ENCODE results near the gene PTPRN2. TPM values are rescaled to one million over a fixed set of nuclear protein-coding genes. Genes with fewer than 3 reads are reported as not detected.

Gene PTPRN2
- total RNA-seq, 1 donor from 2014 or later = 11.4 TPM

GRCh38 chr7:157799076-157799685 lies 788.4 kb downstream of the PTPRN2 start:
- peaks cover 8% of the 10 kb centered on the region for H3K9me3 Mint-ChIP-seq (ENCODE audit: low read depth)
- no peak overlapping the region for H3K4me3 Mint-ChIP-seq (ENCODE audit: low read depth)
- H3K4me1 Mint-ChIP-seq (ENCODE audit: low read depth) = peaks cover 7% of the 10 kb centered on the region
- no peak for DNase-seq (ENCODE audit: low spot score, unreplicated experiment)
- TF ChIP-seq CTCF (IDR thresholded peaks at IDR 0.05; ENCODE audit: unreplicated experiment) = no peak
- no peak overlapping the region for H3K27ac Mint-ChIP-seq
- H3K27me3 Mint-ChIP-seq = peaks cover 7% of the 10 kb centered on the region
- no peaks in the 10 kb centered on the region for H3K36me3 Mint-ChIP-seq (ENCODE audit: insufficient read depth)

DNA sequence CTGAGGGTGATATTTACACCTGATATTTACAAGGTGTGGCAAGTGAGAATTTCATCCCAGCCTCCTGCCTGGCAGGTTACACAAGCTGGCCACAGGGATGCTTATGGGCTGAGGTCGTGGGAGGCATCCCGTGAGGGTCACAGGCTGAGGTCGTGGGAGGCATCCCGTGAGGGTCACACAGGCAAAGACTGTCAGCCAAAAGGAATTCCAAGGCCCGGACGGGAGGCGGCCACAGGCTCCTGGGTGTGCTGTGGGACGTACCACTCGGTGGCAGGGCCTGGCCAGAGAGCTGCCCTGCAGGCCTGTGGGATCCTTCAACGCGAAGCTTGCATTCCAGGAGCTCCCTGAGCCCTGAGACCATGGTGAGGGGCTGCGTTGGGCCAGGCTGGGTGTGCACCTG lies 790.3 kb downstream of the PTPRN2 start:
- Mint-ChIP-seq H3K4me3 (ENCODE audit: low read depth) (no peak overlapping the region), H3K27ac (no peak overlapping the region), H3K36me3 (ENCODE audit: insufficient read depth) (no peaks in the 10 kb centered on the region), H3K27me3 (peaks cover 16% of the 10 kb centered on the region), H3K9me3 (ENCODE audit: low read depth) (peaks cover 5% of the 10 kb centered on the region), H3K4me1 (ENCODE audit: low read depth) (peaks cover 7% of the 10 kb centered on the region)
- no peak for DNase-seq (ENCODE audit: low spot score, unreplicated experiment)
- no peak for TF ChIP-seq CTCF (IDR thresholded peaks at IDR 0.05; ENCODE audit: unreplicated experiment)

GRCh38 chr7:157796846-157797245 lies 790.8 kb downstream of the PTPRN2 start:
- no peaks in the 10 kb centered on the region for H3K36me3 Mint-ChIP-seq (ENCODE audit: insufficient read depth)
- TF ChIP-seq CTCF (IDR thresholded peaks at IDR 0.05; ENCODE audit: unreplicated experiment) = no peak
- no peak overlapping the region for H3K27ac Mint-ChIP-seq
- H3K4me3 Mint-ChIP-seq (ENCODE audit: low read depth) = no peak overlapping the region
- H3K9me3 Mint-ChIP-seq (ENCODE audit: low read depth) = no peaks in the 10 kb centered on the region
- DNase-seq (ENCODE audit: low spot score, unreplicated experiment) = no peak
- H3K4me1 Mint-ChIP-seq (ENCODE audit: low read depth) = peaks cover 7% of the 10 kb centered on the region
- peaks cover 16% of the 10 kb centered on the region for H3K27me3 Mint-ChIP-seq

DNA sequence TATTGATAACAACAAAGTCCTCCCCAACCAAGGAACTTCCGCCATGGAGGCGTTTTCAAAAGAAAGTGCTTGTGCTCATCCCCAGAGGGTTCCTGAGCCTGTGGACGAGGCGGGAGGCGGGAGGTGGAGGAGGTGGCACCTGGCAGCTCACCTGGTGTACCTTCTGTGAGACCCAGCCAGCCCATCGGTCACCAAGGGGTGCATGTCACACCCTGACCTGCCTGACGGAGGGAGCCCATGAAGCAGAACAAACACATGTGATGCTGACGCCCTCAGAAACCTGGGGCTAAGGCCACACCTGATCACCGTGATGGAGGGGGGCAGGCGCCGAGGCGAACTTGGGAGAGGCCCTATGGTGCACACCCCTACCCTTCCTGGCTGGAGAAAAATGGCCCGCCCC lies 792.0 kb downstream of the PTPRN2 start:
- peaks cover 16% of the 10 kb centered on the region for H3K27me3 Mint-ChIP-seq
- H3K4me1 Mint-ChIP-seq (ENCODE audit: low read depth) = peaks cover 7% of the 10 kb centered on the region
- DNase-seq (ENCODE audit: low spot score, unreplicated experiment) = no peak
- no peaks in the 10 kb centered on the region for H3K9me3 Mint-ChIP-seq (ENCODE audit: low read depth)
- H3K4me3 Mint-ChIP-seq (ENCODE audit: low read depth) = no peak overlapping the region
- no peak overlapping the region for H3K27ac Mint-ChIP-seq
- no peaks in the 10 kb centered on the region for H3K36me3 Mint-ChIP-seq (ENCODE audit: insufficient read depth)
- no peak for TF ChIP-seq CTCF (IDR thresholded peaks at IDR 0.05; ENCODE audit: unreplicated experiment)

DNA sequence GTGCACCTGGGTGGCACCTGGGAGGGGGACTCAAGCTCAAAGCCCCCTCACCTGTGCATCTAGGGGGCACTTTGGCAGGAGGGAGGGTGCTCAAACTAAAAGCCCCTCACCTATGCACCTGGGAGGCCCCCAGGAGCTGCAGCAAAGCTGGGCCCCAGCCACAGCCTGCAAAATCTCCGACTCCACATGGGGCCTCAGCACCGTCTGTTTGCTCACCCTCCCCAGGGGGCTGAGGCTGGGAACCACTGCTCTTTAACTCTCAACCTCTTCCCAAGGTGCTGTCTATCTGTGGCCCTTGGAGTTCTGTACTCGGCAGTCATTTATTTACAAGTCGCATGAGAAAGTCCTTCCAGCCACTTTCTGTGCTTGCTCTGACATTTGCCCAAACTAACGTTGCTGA lies 792.4 kb downstream of the PTPRN2 start:
- Mint-ChIP-seq H3K4me3 (ENCODE audit: low read depth) (no peak overlapping the region), H3K27ac (peak overlapping the region; percentile 25), H3K9me3 (ENCODE audit: low read depth) (no peaks in the 10 kb centered on the region), H3K27me3 (peaks cover 16% of the 10 kb centered on the region), H3K36me3 (ENCODE audit: insufficient read depth) (no peaks in the 10 kb centered on the region), H3K4me1 (ENCODE audit: low read depth) (peaks cover 7% of the 10 kb centered on the region)
- no peak for TF ChIP-seq CTCF (IDR thresholded peaks at IDR 0.05; ENCODE audit: unreplicated experiment)
- no peak for DNase-seq (ENCODE audit: low spot score, unreplicated experiment)
